Central memory CD8-positive, alpha-beta T cell (primary cell): ENCODE measurements around the gene GUCA2A.
A peak's percentile ranks its signal among the peaks of the same experiment; 100 is the strongest.

Experiments
- ATAC-seq: fragments of 150-1000 bp; cut with Tn5 transposase; replicated peaks from 2 replicates; pipeline ENCODE4 v1.10.0; 2022; ENCODE audit warnings: mild to moderate bottlenecking, moderate FRiP score, moderate number of reproducible peaks; ENCODE audit not compliant: poor library complexity, severe bottlenecking; ENCODE audit errors: extremely low read depth
- DNase-seq, 2 donors: peaks; one replicate each; pipeline ENCODE4 v3.0.0; 2021; ENCODE audit warnings: low spot score in 2 of 2
- H3K27ac Mint-ChIP-seq: one replicate; pipeline ENCODE4 v1.8.0; 2022; ENCODE audit warnings: low read depth, mild to moderate bottlenecking, moderate library complexity, mixed read lengths
- H3K27me3 Mint-ChIP-seq: one replicate; pipeline ENCODE4 v1.8.0; 2022; ENCODE audit warnings: mixed read lengths
- H3K36me3 Mint-ChIP-seq: one replicate; pipeline ENCODE4 v1.8.0; 2022; ENCODE audit warnings: mild to moderate bottlenecking, moderate library complexity, mixed read lengths; ENCODE audit not compliant: insufficient read depth
- H3K4me1 Mint-ChIP-seq: one replicate; pipeline ENCODE4 v1.8.0; 2022; ENCODE audit warnings: mixed read lengths
- H3K4me3 Mint-ChIP-seq: one replicate; pipeline ENCODE4 v1.8.0; 2022; ENCODE audit warnings: mild to moderate bottlenecking, moderate library complexity, mixed read lengths
- H3K9me3 Mint-ChIP-seq: one replicate; pipeline ENCODE4 v1.8.0; 2022; ENCODE audit warnings: mixed read lengths

GUCA2A gene

GRCh38 chr1:42173155-42173933 is 8.8 kb upstream of the GUCA2A start:
- no peak overlapping the region for H3K27ac Mint-ChIP-seq
- H3K4me1 Mint-ChIP-seq, result peaks cover 4% of the 10 kb centered on the region
- peaks cover 12% of the 10 kb centered on the region for H3K36me3 Mint-ChIP-seq
- no peaks in the 10 kb centered on the region for H3K9me3 Mint-ChIP-seq
- DNase-seq (peak; percentile 43 to 54), ATAC-seq (peak; percentile 64)
- no peak overlapping the region for H3K4me3 Mint-ChIP-seq
- H3K27me3 Mint-ChIP-seq, result no peaks in the 10 kb centered on the region

- peaks cover 11% of the 10 kb centered on the region for H3K36me3 Mint-ChIP-seq
- H3K4me3 Mint-ChIP-seq, result no peak overlapping the region
- H3K27ac Mint-ChIP-seq, result no peak overlapping the region
- ATAC-seq (no peak), DNase-seq (no peak)
- peaks cover 4% of the 10 kb centered on the region for H3K4me1 Mint-ChIP-seq
- no peaks in the 10 kb centered on the region for H3K27me3 Mint-ChIP-seq
- no peaks in the 10 kb centered on the region for H3K9me3 Mint-ChIP-seq
Observed at GRCh38 chr1:42172381-42173133, 8.0 kb upstream of the GUCA2A start.

- H3K27me3 Mint-ChIP-seq, result no peaks in the 10 kb centered on the region
- DNase-seq, result no peak
- peaks cover 2% of the 10 kb centered on the region for H3K4me1 Mint-ChIP-seq
- ATAC-seq, result no peak
- peaks cover 10% of the 10 kb centered on the region for H3K36me3 Mint-ChIP-seq
- H3K4me3 Mint-ChIP-seq, result no peak overlapping the region
- peak overlapping the region; percentile 19 for H3K27ac Mint-ChIP-seq
- H3K9me3 Mint-ChIP-seq, result no peaks in the 10 kb centered on the region
Observed at GRCh38 chr1:42171679-42172266, 7.2 kb upstream of the GUCA2A start.

DNA sequence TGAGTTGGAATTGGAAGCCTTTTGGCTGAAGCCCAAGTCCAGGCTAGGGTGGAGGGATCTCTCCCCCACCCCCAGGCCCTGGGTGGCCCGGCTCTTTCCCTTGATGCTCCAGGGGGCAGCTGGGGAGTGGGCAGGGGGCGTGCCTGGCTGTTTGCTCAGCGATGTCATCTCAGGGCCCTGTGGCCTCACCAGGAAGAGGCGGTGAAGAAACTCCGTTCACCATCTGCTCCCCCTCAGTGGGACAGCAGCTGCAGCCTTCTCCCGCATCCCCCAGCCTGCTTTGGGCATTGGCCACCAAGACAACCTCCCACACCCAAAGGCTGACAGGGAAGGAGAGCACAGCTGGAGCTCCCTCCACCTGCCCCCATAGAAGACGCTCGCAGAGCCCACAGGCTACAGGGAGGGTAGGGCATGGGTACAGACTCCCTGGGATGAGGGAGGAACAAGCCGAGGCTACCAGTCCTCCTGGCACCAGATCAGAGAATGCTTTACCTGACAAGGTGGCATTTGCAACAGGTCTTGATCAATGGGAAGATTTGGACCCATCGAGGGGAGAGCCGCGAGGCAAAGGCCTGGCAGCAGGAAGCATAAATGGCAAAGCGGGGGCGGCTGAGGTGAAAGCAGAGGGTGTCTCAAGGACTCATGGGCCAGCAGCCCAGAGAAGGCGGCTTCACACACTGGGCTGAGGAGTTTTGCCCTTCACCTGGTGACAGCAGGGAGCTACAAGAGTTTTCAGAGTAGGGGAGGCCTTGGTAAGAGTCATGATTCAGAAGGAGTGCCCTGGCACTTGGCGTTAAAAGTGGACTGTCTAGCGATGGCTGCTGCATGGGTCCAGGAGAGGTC is 6.5 kb upstream of the GUCA2A start:
- Mint-ChIP-seq H3K9me3 (no peaks in the 10 kb centered on the region), H3K36me3 (peaks cover 10% of the 10 kb centered on the region), H3K4me3 (no peak overlapping the region), H3K27ac (peak overlapping the region; percentile 19), H3K4me1 (no peaks in the 10 kb centered on the region), H3K27me3 (no peaks in the 10 kb centered on the region)
- DNase-seq (no peak), ATAC-seq (no peak)

- H3K9me3 Mint-ChIP-seq, result no peaks in the 10 kb centered on the region
- peaks cover 7% of the 10 kb centered on the region for H3K36me3 Mint-ChIP-seq
- no peak for ATAC-seq
- no peak overlapping the region for H3K27ac Mint-ChIP-seq
- no peak overlapping the region for H3K4me3 Mint-ChIP-seq
- H3K4me1 Mint-ChIP-seq, result no peaks in the 10 kb centered on the region
- H3K27me3 Mint-ChIP-seq, result no peaks in the 10 kb centered on the region
- no peak for DNase-seq
Observed at GRCh38 chr1:42168763-42169162, 4.2 kb upstream of the GUCA2A start.

GRCh38 chr1:42168391-42168670 is 3.8 kb upstream of the GUCA2A start:
- H3K36me3 Mint-ChIP-seq, result peaks cover 5% of the 10 kb centered on the region
- H3K27me3 Mint-ChIP-seq, result no peaks in the 10 kb centered on the region
- ATAC-seq (no peak), DNase-seq (no peak)
- H3K9me3 Mint-ChIP-seq, result no peaks in the 10 kb centered on the region
- no peak overlapping the region for H3K4me3 Mint-ChIP-seq
- no peaks in the 10 kb centered on the region for H3K4me1 Mint-ChIP-seq
- H3K27ac Mint-ChIP-seq, result no peak overlapping the region

DNA sequence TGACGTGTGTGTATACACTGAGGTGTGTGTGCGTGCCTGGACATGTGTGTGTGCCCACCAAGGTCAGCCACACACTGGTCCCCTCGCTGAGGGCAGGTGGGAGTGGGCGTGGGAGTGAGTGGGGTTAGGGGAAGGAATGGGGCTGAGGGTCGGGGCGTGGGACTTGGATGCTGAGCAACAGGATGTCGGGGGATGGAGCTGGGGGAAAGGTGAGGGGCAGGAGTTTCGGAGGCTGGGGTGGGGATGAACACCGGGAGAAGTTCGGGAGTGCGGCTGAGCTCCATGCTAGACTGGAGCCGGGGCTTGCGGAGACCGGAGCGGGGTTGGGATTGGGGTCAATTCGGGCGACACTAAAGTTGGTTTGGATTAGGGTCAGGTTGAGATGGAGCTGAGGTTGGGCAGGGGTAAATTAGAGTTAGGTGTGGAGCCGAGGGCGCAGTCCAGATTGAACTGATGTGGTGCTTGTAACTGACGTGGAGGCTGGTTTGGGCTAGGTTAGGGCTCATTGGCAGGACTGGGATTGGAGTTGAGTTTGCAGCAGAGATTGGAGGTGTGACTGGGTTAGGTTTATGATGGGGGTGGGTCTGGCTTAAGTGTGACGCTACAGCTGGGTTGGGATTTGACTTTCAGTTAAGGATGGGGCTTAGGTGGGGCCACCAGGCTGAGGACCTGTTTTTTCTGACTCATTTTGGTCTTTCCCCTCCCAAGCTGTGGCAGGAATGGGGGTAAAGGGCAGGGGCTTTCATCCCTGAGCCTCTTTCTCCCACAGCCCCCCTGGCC is 3.3 kb upstream of the GUCA2A start:
- no peak for DNase-seq
- Mint-ChIP-seq H3K9me3 (no peaks in the 10 kb centered on the region), H3K27me3 (no peaks in the 10 kb centered on the region), H3K4me1 (no peaks in the 10 kb centered on the region), H3K4me3 (no peak overlapping the region), H3K36me3 (peaks cover 5% of the 10 kb centered on the region), H3K27ac (no peak overlapping the region)
- no peak for ATAC-seq

DNA sequence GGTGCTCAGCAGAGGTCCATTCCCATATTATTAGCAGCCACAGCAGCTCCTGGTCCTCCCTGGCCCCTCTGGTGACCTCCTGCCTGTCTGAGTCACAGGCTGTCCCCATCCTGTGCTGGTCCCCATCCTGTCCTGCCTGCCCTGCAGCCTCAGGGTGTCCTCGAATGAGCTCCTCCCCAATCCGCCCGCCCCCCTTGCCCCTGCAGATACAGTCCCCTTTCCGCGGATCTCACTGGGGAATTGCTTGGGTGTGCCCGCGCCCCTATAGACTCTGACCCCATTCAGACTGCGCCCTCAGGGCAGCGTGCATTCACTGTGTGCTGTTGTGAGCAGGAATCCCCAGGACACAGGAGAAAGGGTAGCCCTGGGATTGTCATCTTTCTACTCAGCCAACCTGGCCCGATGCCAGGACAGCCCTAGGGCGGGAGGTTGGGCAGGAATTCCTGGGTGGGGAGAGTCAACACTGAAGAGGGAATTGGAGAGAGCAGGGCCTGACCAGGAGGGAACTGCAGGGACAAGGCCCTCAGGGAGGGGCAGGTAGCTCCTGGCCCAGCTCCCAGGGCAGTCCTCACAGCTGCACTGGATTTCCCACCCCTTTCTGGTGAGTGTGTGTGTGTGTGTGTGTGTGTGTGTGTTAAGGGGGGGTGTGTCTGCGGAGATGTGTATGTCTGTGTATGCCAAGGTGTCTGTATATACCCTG is 1.1 kb upstream of the GUCA2A start:
- H3K27ac Mint-ChIP-seq, result peak overlapping the region; percentile 1

GRCh38 chr1:42163536-42164503 is 725 bp downstream of the GUCA2A start:
- no peaks in the 10 kb centered on the region for H3K36me3 Mint-ChIP-seq
- H3K27ac Mint-ChIP-seq, result no peak overlapping the region
- peaks cover 25% of the 10 kb centered on the region for H3K27me3 Mint-ChIP-seq
- ATAC-seq (no peak), DNase-seq (no peak)
- no peaks in the 10 kb centered on the region for H3K4me1 Mint-ChIP-seq
- no peak overlapping the region for H3K4me3 Mint-ChIP-seq
- H3K9me3 Mint-ChIP-seq, result peaks cover 5% of the 10 kb centered on the region

More for the DNA sequence above, 1.1 kb upstream of the GUCA2A start:
- H3K9me3 Mint-ChIP-seq, result peaks cover 2% of the 10 kb centered on the region
- DNase-seq, result no peak
- H3K27me3 Mint-ChIP-seq, result peaks cover 18% of the 10 kb centered on the region
- ATAC-seq, result no peak
- H3K4me1 Mint-ChIP-seq, result no peaks in the 10 kb centered on the region
- H3K36me3 Mint-ChIP-seq, result no peaks in the 10 kb centered on the region
- H3K4me3 Mint-ChIP-seq, result no peak overlapping the region

DNA sequence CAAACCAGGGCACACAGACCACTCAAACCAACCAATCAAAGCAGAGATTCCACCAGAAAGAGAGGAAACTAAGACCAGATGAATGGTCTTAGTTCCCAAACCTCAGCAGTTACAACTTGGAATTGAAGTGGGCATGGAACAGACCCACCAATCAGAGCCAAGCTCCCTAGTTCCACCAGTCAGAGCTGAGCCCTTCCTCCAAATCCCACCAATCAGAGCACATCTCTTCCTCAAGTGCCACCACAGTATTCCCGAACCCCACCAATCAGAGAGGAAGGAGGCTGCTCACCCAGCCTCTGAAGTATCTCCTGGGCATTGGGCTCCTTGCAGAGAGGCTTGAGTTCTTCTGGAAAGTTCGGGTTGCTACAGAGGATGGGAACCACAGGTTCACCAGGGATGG is 1.4 kb downstream of the GUCA2A start:
- ATAC-seq, result no peak
- Mint-ChIP-seq H3K4me3 (no peak overlapping the region), H3K27ac (no peak overlapping the region), H3K36me3 (no peaks in the 10 kb centered on the region), H3K4me1 (peaks cover under 1% of the 10 kb centered on the region), H3K9me3 (peaks cover 5% of the 10 kb centered on the region), H3K27me3 (peaks cover 25% of the 10 kb centered on the region)
- no peak for DNase-seq

DNA sequence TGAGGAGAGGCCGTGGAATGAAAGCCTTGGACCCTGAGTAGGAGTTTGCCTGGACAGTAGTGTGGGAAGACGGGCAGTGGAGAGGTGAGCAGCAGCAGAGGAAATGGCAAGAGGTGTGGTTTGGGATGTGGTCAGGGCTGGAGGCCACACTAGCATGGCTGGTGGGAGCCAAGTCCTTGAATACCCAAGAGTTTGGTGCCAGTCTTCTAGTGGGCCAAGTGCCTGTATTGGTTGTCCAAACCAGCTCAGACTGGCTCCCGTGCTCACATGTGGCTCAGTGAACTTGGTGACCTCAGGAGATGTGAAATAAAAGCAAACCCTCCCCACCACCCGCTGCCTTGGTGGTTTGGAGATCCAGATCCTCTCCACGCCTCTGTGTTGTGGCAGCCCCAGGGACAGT is 2.4 kb downstream of the GUCA2A start:
- ATAC-seq, result no peak
- H3K27me3 Mint-ChIP-seq, result peaks cover 25% of the 10 kb centered on the region
- no peak for DNase-seq
- H3K36me3 Mint-ChIP-seq, result no peaks in the 10 kb centered on the region
- H3K27ac Mint-ChIP-seq, result no peak overlapping the region
- H3K4me1 Mint-ChIP-seq, result peaks cover 9% of the 10 kb centered on the region
- H3K9me3 Mint-ChIP-seq, result peaks cover 5% of the 10 kb centered on the region
- no peak overlapping the region for H3K4me3 Mint-ChIP-seq
